Nucleus accumbens (tissue), 56 donors: ENCODE measurements around the gene PBRM1.
"Not testable (repeated sequence)": the region's sequence is repeated elsewhere in the genome, so short reads cannot be mapped to it uniquely, and the experiment has no call there.

Source experiments
- DNase-seq, 56 donors: peaks; one replicate each; lab custom pipeline; 2025; lab: John Stamatoyannopoulos, UW

Gene PBRM1

GRCh38 chr3:52685709-52686691, at the start of gene PBRM1, which contains the start of gene GNL3:
PBRM1 (minus strand) TSS chr3:52685913.
GNL3 (plus strand) TSS chr3:52686032; CDS start chr3:52686093, 61 bp downstream.
- DNase-seq, result peak in 55 of 56 donors; percentile 63 to 96 (median 90)

- DNase-seq, result no peak
Measured at GRCh38 chr3:52733256-52733891, 47.7 kb upstream of the PBRM1 start.

DNA sequence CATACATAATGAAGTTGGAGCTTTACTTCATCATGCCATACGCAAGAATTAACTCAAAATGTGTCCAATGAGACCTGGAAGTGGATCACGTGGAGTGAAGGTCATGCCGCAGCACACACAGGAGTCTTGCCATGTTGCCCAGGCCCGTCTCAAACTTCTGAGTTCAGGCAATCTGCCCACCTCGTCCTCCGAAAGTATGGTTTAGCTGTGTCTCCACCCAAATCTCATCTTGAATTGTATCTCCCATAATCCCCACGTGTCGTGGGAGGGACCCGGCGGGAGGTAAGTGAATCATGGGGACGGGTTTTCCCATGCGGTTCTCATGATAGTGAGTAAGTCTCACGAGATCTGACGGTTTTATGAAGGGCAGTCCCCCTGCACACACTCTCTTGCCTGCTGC, 45.9 kb upstream of the PBRM1 start:
- DNase-seq, result no peak

GRCh38 chr3:52730681-52731080, 45.0 kb upstream of the PBRM1 start:
- DNase-seq, result no peak

- DNase-seq, result not testable (repeated sequence)
Measured at GRCh38 chr3:52728753-52729152, 43.0 kb upstream of the PBRM1 start.

DNA sequence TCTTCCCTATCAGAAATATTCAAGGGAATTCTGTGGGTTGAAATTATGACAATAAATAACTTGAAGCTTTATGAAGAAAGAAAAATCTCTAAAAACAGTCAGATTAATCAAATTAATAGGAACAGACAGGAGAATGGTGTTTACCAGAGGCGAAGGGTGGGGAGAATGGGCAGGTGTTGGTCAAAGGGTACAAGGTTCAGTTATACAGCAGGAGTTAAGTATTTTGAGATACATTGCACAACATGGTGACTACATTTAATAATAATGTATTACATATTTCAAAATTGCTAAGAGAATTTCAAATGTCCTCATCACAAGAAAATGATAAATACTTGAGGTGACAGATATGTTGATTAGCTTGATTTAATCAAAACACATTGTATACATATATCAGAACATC, 38.8 kb upstream of the PBRM1 start:
- no peak for DNase-seq

DNA sequence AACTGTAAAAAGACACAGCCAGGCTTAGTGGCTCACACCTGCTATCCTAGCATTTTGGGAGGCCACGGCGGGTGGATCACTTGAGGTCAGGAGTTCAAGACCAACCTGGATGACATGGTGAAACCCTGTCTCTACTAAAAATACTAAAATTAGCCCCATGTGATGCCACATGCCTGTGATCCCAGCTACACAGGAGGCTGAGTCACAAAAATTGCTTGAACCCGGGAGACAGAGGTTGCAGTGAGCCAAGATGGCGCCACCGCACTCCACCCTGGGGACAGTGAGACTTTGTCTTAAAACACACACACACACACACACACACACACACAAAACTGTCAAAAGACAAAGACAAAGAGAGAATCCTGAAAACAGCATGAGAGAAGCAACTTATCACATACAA, 38.2 kb upstream of the PBRM1 start:
- no peak for DNase-seq

GRCh38 chr3:52722491-52722890, 36.8 kb upstream of the PBRM1 start:
- no peak for DNase-seq

- no peak for DNase-seq
Measured at GRCh38 chr3:52721730-52722008, 36.0 kb upstream of the PBRM1 start.

GRCh38 chr3:52721002-52721729, 35.5 kb upstream of the PBRM1 start:
- peak in 2 of 56 donors; percentile 7 to 16 for DNase-seq

GRCh38 chr3:52719618-52720017, 33.9 kb upstream of the PBRM1 start:
- no peak for DNase-seq

DNA sequence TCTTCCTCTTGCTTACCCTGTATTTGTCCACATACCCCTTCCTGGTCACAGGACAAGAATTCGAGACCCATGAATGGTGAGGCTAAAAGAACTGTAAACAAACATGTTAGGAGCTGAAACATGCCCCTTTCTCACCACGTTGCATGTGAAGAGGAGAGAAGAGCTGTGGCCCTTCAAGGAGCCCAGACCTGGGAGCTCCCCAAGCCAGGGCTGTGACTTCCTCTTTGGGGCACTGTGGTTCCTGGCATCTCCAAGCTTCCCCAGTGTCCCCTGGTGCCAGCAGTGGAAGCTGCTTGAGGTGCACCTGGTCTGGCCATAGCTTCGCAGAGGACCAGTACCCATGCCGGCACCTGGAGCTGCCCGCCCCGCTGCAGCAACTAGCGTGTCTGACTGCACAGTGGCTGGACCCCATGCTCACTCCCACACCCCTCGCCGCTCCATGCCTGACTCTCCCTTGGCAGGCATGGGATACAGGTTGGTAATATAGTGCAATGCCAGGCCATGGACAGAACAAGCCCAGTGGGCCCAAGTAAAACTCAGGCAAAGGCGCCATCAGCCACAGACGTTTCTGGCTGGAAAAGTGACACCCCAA, 30.1 kb upstream of the PBRM1 start:
- DNase-seq, result no peak

- no peak for DNase-seq
Measured at GRCh38 chr3:52714335-52715302, 28.9 kb upstream of the PBRM1 start.

DNA sequence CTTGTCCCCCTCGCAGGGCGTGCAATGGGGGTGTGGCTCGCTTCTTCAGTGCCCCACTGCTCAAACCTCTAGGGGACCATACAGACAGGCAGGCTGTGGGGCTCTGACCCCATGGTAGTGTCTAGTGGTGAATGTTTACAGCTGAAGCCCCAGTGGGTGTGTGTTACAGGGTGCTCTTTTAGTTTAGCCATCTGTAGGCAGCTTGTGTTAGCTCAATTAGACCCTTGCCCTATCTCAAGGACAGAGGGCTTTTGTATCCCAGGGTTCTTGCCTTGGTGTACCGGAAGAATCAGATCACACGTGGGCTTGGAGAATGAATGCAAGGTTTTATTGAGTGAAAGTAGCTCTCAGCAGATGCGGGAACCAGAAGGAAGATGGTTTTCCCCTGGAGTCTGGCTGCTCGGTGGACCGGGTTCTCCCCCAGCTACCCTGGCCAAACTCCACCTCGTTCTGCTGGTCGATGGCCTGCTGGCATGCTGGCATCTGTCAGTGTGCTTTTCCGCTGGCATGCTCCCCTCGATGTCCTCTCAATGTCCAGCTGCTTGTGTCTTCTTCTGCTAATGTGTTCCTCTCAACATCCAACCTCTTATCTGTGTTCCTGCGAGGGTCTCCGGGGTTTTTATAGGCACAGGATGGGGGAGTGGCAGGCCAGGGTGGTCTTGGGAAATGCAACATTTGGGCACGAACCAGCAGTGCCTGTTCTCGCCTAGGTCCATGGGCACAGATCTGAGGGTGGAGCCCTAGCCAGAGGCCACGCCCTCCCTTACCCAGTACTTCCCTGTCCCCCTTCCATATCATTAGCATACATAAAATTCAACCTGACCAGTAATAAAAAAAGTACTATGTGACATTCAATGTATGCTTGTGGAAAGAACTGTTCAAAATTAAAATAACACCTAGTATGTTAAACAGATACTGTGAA, 26.8 kb upstream of the PBRM1 start:
- DNase-seq, result no peak

- no peak for DNase-seq
Measured at GRCh38 chr3:52710512-52710911, 24.8 kb upstream of the PBRM1 start.

- no peak for DNase-seq
Measured at GRCh38 chr3:52707585-52707984, 21.9 kb upstream of the PBRM1 start.

- DNase-seq, result peak; percentile 33 to 98 (median 88)
Measured at GRCh38 chr3:52705688-52706686, 20.3 kb upstream of the PBRM1 start, which contains the start of the genes GLT8D1 and SPCS1. GLT8D1 (minus strand) TSS chr3:52705791; CDS start chr3:52700460, 5,331 bp downstream. SPCS1 (plus strand) TSS chr3:52706106; CDS start chr3:52706247, 141 bp downstream.
